RWPE2 (cell line): ENCODE measurements around the gene XPO6.

ENCODE experiments used
- ATAC-seq: fragments of 200-7000 bp; cut with Tn5 transposase; 3 replicates; pipeline ENCODE4 v1.9.1; 2021; ENCODE audit warnings: low read depth
- DNase-seq: peaks from one replicate; pipeline ENCODE4 v3.0.0-alpha.2; 2020; ENCODE audit warnings: low spot score
- H3K27ac ChIP-seq: fragments of 450-650 bp; 2 replicates; pipeline ENCODE4 v1.5.1; 2017; ENCODE audit warnings: mild to moderate bottlenecking; ENCODE audit not compliant: poor library complexity, severe bottlenecking
- H3K27me3 ChIP-seq: fragments of 250-450 bp; sonication (Bioruptor Pico); 2 replicates; pipeline ENCODE4 v1.5.1; 2021; ENCODE audit warnings: mild to moderate bottlenecking, moderate library complexity; ENCODE audit not compliant: insufficient read depth, poor library complexity, severe bottlenecking
- H3K36me3 ChIP-seq: fragments of 250-450 bp; sonication (Bioruptor Pico); 2 replicates; pipeline ENCODE4 v1.5.1; 2020; ENCODE audit warnings: low read depth, mild to moderate bottlenecking, moderate library complexity
- H3K4me1 ChIP-seq: fragments of 250-450 bp; sonication (Bioruptor Pico); 2 replicates; pipeline ENCODE4 v1.5.1; 2021; ENCODE audit warnings: mild to moderate bottlenecking, moderate library complexity; ENCODE audit not compliant: insufficient read depth, poor library complexity, severe bottlenecking
- H3K4me3 ChIP-seq: fragments of 250-450 bp; sonication (Bioruptor Pico); 2 replicates; pipeline ENCODE4 v1.5.1; 2021; ENCODE audit warnings: mild to moderate bottlenecking, moderate library complexity; ENCODE audit not compliant: severe bottlenecking
- H3K9me3 ChIP-seq: fragments of 250-450 bp; sonication (Bioruptor Pico); 2 replicates; pipeline ENCODE4 v1.5.1; 2021; ENCODE audit warnings: mild to moderate bottlenecking, moderate library complexity; ENCODE audit not compliant: severe bottlenecking
- TF ChIP-seq, protein P1 (sequence below): fragments of 450-650 bp; IDR thresholded peaks from one replicate; pipeline ENCODE4 v1.5.1; 2017; ENCODE audit warnings: mild to moderate bottlenecking, moderate library complexity; ENCODE audit not compliant: poor library complexity, severe bottlenecking

XPO6 gene

DNA sequence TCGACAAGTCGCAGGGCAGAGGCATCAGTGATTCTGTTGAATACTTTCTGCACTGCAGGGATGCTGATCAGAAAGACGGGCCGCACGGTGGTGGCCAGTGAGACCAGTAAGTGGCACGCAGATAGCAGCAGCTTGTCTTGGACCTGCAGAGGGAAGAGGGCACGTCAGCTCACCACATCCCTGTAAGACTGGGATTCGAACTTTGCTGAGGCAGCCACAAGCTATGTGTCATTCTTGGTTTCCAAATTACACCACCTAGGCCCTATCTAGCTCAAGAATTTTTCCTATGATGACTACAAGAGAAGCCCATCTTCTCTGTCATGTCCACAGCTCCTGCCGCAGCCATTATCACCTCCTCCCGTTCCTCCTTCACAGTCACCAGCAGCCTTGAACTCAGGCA lies 98.9 kb downstream of the XPO6 start:
- Histone ChIP-seq H3K36me3 (peaks cover 96% of the 10 kb centered on the region), H3K9me3 (no peaks in the 10 kb centered on the region), H3K4me1 (no peaks in the 10 kb centered on the region), H3K4me3 (no peak overlapping the region), H3K27me3 (no peaks in the 10 kb centered on the region), H3K27ac (no peak overlapping the region)
- ATAC-seq, result no peak
- TF ChIP-seq, protein P1, sequence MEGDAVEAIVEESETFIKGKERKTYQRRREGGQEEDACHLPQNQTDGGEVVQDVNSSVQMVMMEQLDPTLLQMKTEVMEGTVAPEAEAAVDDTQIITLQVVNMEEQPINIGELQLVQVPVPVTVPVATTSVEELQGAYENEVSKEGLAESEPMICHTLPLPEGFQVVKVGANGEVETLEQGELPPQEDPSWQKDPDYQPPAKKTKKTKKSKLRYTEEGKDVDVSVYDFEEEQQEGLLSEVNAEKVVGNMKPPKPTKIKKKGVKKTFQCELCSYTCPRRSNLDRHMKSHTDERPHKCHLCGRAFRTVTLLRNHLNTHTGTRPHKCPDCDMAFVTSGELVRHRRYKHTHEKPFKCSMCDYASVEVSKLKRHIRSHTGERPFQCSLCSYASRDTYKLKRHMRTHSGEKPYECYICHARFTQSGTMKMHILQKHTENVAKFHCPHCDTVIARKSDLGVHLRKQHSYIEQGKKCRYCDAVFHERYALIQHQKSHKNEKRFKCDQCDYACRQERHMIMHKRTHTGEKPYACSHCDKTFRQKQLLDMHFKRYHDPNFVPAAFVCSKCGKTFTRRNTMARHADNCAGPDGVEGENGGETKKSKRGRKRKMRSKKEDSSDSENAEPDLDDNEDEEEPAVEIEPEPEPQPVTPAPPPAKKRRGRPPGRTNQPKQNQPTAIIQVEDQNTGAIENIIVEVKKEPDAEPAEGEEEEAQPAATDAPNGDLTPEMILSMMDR, result no peak
- DNase-seq, result no peak

DNA sequence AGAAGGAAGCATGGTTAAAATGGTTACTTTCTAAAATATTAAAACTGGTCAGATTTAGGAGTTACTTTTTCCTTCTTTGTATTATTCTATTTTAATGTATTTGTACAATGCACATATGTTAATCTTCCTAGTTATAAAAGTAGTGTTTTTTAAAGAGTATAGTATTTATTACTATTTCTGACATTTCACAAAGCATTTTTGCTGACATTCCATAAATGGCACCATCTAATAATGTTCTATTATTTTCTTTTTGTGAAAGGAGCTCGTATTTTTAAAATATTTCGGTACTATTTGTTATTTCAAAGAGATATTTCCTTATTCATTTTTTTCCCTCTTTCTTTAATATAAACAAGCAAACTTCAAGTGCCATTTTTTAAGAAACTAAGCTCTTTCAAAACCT lies 100.8 kb downstream of the XPO6 start:
- TF ChIP-seq, protein P1, result no peak

DNA sequence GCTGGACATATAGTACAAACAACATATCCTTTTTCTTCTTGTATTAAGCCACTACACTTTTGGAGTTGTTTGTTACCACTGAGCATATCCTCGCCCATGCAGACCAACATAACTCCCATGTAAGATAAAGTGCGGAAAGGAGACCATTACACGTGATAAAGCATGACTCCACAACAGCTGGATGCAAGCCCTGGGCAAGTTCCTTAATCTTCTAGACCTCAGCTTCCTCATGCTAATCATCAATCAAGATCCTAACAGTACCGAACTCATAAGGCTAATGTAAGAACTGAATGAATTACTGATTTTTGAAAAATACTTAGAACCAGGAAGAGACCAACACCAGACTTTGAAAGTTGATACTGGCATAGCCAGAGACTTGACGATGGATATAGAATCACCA lies 101.3 kb downstream of the XPO6 start:
- H3K36me3 ChIP-seq, result peaks cover 98% of the 10 kb centered on the region
- H3K27me3 ChIP-seq, result no peaks in the 10 kb centered on the region
- ATAC-seq, result no peak
- no peak for DNase-seq
- no peaks in the 10 kb centered on the region for H3K4me1 ChIP-seq
- no peaks in the 10 kb centered on the region for H3K9me3 ChIP-seq
- H3K4me3 ChIP-seq, result no peak overlapping the region
- TF ChIP-seq, protein P1, result no peak
- H3K27ac ChIP-seq, result no peak overlapping the region

More for the DNA sequence above, 100.8 kb downstream of the XPO6 start:
- DNase-seq (no peak), ATAC-seq (no peak)
- H3K27ac ChIP-seq, result no peak overlapping the region
- H3K9me3 ChIP-seq, result no peaks in the 10 kb centered on the region
- no peaks in the 10 kb centered on the region for H3K4me1 ChIP-seq
- no peaks in the 10 kb centered on the region for H3K27me3 ChIP-seq
- peaks cover 98% of the 10 kb centered on the region for H3K36me3 ChIP-seq
- H3K4me3 ChIP-seq, result no peak overlapping the region

DNA sequence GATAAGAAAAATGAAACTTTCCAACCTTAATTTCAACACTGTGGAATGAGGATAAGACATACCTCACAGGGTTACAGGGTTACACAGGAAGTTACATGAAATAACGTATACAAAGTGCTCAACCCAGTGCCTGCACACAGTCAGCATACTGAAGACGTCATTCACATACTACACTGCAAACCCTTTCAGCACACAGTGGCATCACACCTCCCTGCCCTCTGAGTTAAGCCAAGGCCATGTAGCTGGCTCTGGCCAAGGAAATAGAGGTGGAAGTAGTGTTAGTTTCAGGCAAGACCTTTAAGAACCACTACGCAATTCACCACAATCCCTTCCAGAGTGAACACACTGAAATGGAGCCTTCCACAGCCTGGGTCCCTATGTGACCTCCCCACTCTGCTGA lies 101.7 kb downstream of the XPO6 start:
- no peaks in the 10 kb centered on the region for H3K27me3 ChIP-seq
- peaks cover 100% of the 10 kb centered on the region for H3K36me3 ChIP-seq
- no peak overlapping the region for H3K4me3 ChIP-seq
- H3K9me3 ChIP-seq, result no peaks in the 10 kb centered on the region
- TF ChIP-seq, protein P1, result no peak
- H3K4me1 ChIP-seq, result no peaks in the 10 kb centered on the region
- DNase-seq, result no peak
- ATAC-seq, result no peak
- no peak overlapping the region for H3K27ac ChIP-seq

DNA sequence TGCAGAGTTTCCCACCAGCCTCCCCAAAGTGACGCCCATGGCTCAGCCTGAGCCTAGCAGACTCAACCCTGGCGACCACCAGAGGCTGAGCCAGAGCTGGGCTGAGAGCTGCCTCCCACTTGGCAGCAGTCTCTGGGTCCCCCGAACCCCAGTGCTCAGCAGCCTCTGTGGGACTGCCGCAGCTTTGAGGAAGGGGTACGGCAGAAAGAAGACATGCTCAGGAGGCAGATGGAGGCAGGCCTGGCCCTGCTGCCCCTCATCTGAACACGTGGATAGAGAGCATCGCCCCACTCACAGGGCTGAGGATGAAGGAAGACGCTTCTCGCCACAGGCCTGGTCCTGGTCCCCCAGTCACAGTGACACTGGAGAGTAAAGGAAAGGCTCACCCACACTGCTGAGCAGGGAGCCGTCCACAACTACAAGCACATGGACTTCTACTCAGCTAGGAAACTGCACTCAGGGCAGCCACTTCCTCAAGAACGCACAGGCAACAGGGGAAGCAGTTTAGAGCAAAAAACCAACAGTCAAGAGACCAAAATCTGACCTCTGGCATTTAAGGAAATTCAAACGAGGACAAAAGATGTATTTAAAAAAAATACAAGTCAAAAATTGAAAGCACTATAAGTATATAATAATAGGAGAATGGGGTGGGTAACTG lies 103.0 kb downstream of the XPO6 start:
- no peaks in the 10 kb centered on the region for H3K27me3 ChIP-seq
- no peaks in the 10 kb centered on the region for H3K9me3 ChIP-seq
- TF ChIP-seq, protein P1, result no peak
- DNase-seq (no peak), ATAC-seq (no peak)
- no peaks in the 10 kb centered on the region for H3K4me1 ChIP-seq
- H3K4me3 ChIP-seq, result no peak overlapping the region
- peaks cover 100% of the 10 kb centered on the region for H3K36me3 ChIP-seq
- no peak overlapping the region for H3K27ac ChIP-seq
